ENCODE data around the gene HINFP.
"Not testable (repeated sequence)": the region's sequence is repeated elsewhere in the genome, so short reads cannot be mapped to it uniquely, and the experiment has no call there.

Gene HINFP

DNA sequence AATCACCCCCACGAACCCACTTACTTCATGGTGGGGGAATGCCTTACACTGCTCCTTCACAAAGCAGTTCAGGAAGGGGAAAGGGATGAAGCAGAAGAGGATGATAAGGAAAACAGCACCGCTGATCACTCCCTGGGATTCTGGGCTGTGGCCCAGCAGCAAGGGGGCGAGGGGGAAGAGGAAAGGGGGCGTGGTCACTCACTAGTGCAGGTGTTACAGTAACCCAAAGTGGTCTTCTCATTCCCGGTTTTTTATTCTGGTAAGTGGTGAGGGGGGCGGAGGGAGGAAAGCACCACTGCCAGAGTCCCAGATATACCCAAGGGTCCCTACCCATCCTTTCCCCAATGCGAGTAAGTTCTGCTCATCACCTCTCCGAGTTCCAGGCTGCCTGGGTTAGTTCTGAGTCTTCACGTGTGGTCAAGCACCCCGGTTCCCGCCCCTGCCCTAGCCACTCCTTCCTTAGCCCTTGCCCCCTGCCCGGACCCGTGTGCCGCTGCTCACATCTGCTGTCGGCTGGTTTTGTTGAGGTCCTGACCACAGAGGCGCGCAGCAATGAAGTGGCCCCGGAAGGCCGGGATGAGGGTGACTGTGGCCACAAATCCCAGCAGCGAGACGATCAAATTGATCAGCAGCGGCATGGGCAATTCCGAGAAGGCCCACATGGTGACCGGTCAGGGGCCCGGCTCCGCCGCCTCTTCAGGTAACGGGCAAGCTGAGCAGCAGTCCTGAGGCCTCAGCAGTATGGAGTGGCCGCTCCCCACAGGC is 20.2 kb upstream of the HINFP start:
- no peak for DNase-seq

DNA sequence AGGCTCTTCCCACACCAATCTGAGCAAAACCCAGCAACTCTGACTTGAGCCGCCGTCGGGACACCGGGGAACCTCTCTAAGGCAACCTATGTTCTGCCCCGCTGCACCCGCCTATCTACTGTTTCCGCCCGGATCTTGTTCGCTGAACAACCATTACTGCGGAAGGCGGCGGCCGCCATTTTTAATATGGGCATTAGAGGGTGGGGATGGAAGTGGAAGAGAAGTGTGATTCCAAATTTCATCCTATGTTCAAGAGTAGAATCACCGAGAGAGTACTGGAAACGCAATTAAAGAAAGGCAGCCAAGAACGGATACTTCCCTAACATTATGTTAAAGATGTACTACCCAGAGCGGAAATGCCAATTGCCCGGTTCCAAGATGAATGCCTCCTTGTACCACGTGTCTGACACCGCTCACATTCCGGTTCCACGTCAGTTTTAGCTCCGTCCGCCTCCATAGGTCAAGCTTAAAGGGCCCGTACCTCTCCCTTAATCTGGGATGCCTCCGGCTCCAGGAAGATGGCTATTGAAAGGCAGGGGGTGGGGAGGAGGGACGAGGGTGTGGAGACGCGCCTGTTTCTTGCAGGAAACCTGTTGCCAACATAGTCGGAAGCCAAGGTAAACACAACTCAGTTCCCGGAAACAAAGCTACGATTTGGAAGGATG is 19.5 kb upstream of the HINFP start, which contains the start of gene DPAGT1:
DPAGT1 (minus strand) TSS at position 95 of the 665 bp plus-strand sequence. CDS start 198 bp downstream, outside the sequence.
- peak; percentile 96 for DNase-seq

GRCh38 chr11:119103161-119103664 is 18.2 kb upstream of the HINFP start:
- DNase-seq: not testable (repeated sequence)

- no peak for DNase-seq
Observed at GRCh38 chr11:119103793-119104192, 17.6 kb upstream of the HINFP start.

DNA sequence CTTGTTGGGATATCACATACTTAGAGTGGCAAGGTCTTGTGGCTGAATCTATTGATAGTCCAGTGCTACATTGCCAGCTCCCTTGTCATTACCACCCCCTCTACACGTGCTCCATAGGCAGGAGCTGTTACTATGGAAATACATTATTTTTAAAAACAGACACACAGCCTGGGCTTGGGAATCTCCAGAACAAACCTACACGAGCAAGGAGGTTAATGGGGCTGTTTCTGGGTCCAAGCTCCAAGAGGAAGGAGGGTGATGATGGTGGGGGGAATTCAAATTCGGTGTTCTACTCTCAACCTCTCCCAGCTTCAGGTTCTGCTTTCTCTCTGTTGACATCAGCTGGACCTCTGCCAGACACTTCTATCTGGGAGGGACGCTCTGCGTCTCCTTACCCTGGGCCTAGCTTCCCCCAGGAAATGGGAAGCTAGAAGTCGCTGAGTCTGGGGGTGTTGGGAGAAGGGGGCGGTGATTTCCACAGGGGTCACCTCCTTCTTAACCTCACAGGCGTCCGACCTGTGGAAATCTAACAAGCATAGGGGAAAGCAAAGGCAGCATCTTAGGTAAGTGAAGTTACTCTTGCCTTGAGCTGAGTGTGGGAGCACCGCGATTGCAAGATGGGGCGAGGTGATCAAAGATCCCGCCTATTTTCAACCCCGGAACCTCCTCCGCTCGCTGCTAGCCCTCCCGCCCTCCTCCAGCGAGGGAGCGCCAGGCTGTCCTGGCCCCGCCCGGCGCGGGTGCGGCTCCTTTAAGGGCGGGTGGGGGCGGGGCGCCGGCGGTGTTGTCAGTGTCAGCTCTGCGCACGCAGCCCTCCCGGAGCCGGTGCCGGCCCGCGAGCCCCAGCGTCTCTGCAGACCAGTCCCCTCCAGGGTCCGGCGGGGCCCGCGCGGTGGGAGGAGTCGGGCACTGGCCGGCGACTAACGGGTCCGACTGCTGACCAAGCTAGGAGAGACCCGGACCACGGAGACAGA is 14.5 kb upstream of the HINFP start, which contains the start of gene C2CD2L:
C2CD2L (plus strand) TSS at position 781 of the 974 bp plus-strand sequence. CDS start 398 bp downstream, outside the sequence.
- peak; percentile 94 for DNase-seq

DNA sequence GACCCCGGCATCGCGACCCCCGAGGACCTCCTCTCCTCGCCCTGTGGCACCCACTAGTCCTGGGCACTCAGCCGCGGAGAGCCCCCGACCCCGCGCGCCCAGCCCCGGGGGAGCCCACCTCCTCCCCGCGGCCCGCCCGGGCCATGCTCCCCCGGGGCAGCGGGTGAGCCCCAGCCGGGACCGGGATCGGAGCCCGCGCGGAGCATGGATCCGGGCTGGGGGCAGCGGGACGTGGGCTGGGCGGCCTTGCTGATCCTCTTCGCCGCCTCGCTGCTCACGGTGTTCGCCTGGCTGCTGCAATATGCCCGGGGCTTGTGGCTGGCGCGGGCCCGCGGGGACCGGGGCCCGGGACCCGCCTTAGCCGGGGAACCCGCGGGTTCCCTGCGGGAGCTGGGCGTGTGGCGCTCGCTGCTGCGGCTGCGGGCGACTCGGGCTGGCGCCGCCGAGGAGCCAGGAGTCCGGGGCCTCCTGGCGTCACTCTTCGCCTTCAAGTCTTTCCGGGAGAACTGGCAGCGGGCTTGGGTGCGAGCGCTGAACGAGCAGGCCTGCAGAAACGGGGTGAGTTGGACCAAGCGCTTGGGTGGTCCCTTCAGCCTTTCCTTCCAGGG is 13.7 kb upstream of the HINFP start:
- no peak for DNase-seq

DNA sequence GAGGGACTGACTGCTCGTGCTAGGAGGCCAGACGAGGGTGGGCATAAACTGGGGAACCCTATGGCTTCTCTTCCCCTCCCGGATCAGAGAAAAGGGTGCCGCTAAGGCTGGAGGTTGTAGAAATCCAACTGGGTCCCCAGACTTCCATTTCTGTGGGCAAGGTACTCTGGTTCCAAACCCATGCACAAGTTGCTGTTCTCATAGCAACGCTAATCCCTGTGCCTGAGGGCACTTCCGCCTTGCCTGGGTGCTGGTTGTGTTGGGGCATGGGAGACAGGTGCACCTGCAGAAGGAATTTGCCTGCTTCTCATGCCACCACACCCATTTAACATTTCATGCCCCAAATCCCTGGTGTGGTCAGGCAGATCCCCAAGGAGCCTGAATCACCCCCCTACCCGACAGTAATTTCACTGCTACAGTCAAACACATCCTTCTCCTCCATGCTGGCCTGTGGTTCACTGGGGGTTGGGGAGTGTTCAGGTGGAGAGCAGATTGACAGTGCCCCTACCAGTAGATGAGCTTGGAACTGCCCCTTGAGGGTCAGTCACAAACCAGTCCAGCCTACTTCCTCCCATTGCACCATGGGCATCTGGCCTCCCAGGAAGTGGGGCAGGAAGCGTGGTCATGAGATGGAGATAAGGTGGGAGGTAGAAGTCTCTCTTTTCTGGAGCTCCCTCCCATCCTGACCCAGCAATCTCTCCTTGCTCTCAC is 13.1 kb upstream of the HINFP start:
- no peak for DNase-seq

GRCh38 chr11:119108857-119109221 is 12.5 kb upstream of the HINFP start:
- DNase-seq: no peak

DNA sequence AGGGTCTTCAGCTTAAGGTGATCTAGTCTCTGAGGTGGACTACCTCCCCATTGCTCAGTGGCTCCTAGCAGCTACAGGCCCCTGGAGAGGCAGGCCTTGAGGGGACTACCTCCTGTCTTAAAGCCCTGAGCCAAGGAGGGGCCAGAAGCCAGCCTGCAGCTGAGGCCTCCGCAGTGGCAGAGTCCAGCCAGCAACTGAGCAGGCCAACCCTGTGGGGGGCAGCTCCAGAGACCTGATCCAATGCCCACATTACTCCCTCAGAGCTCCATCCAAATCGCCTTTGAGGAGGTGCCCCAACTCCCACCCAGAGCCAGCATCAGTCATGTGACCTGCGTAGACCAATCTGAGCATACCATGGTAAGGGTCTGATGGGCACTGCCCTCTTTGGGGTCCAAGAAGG is 11.5 kb upstream of the HINFP start:
- DNase-seq: no peak

DNA sequence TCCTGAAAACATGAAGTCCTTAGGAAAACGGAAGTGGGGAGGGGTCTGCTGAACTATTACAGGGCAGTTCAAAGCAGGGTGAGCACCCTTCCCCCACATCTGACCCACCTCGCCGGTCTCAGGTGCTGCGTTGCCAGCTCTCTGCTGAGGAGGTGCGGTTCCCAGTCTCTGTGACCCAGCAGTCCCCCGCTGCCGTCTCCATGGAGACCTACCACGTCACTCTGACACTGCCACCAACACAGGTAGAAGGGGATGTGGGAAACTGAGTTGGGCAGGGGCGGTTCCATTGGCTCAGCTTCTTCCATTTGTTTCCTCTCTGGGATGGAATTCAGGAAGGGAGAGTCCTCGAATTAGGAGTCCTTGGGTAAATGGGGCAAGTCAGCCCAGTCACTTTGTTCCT is 10.9 kb upstream of the HINFP start:
- no peak for DNase-seq

GRCh38 chr11:119111361-119111925 is 9.9 kb upstream of the HINFP start:
- DNase-seq: no peak

- no peak for DNase-seq
Observed at GRCh38 chr11:119112314-119113020, 8.9 kb upstream of the HINFP start.

DNA sequence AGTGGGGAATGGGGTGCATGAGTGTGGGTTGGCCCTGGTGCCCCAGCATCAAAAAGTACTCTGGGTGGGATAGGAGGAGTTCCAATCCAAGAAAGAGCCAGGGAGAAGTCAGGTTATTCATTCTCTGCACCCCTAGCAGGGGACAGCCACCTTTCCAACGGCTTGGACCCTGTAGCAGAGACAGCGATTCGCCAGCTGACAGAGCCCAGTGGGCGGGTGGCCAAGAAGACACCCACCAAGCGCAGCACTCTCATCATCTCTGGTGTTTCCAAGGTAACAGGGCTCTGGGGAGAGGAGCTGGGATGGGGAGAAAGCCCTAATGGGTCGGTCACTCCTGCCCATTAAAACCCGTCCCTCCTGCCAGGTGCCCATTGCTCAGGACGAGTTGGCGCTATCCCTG is 7.7 kb upstream of the HINFP start:
- DNase-seq: no peak

DNA sequence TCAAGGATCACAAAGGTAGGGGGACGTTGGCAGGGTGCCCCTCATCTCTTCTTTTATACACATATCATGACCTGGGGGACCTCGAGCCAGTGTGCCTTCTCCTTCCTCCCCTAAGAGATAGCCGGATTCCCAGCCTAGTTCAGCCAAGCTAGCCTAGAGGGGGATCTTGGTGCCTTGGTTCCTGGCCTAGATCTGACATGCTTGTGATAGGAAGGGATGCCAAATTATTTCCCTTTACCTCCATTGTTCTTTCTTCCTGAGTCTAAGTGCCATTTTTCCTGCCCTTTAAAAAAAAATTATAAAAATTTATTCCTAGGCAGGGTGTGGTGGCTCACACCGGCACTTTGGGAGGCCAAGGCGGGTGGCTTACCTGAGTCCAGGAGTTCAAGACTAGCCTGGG is 7.0 kb upstream of the HINFP start:
- no peak for DNase-seq

- DNase-seq: no peak
Observed at GRCh38 chr11:119115484-119116234, 5.7 kb upstream of the HINFP start.

DNA sequence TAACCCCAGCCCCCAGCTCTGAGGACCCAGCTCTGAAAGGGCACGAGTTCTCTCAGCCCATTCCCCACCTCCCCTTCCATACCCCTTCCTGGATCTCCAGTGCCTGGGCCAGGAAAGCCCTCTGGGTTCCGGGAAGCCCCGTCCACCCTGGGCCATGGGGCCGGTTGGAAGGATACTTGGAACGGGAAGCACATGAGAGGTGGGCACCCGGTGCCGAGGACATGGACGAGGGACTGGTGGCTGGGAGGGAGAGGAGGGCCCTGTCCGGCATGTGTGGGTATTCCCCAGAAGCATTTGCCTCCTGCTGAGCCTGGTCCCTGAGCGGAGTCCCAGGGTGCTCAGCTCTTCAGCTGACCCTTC is 5.2 kb upstream of the HINFP start:
- no peak for DNase-seq

- no peak for DNase-seq
Observed at GRCh38 chr11:119116601-119117000, 4.8 kb upstream of the HINFP start.

- no peak for DNase-seq
Observed at GRCh38 chr11:119117004-119117706, 4.2 kb upstream of the HINFP start.

DNA sequence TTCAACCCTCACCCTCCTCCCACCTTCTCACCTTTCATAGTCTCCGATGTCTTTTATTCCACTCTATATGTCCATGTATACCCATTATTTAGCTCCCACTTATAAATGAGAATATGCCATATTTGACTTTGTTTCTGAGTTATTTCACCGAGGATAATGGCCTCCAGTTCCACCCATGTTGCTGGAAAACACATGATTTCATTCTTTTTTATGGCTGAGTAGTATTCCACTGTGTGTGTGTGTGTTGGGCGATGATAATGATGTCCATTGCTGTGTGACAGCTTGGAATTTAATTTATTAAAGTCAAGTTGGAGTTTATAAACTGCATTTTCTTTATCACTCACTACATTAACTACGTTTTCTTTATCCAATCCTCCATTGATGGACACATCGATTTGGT is 3.2 kb upstream of the HINFP start:
- no peak for DNase-seq

All from left hindlimb (tissue), 1 donor.